ENCODE data around the gene SAT1. TPM values are rescaled to one million over a fixed set of nuclear protein-coding genes. Genes with fewer than 3 reads are reported as not detected.
"Not testable (repeated sequence)": the region's sequence is repeated elsewhere in the genome, so short reads cannot be mapped to it uniquely, and the experiment has no call there.

SAT1 gene
- total RNA-seq, 2 experiments from 2014 or later, result 205 to 218 TPM

DNA sequence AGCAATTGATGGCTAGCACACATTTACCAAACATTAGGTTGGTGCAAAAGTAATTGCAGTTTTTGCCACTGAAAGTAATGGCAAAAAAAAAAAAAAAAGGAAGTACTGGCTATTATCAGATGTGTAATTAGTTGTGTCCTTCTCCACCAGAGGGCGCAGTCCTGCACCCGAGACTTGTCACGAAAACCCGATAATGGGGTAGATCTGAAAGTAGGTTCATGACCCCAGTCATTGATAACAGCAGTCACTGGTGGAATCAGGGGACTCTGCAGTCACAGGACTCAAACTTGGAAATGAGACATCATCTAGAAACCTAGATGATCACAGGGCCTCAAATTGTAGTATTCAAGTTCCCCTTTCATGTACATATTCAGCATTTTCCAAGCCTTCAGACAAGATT lies 26.8 kb upstream of the SAT1 start:
- Mint-ChIP-seq H3K9me3 (no peaks in the 10 kb centered on the region), H3K27ac (no peak overlapping the region), H3K36me3 (ENCODE audit: low read depth) (no peaks in the 10 kb centered on the region), H3K4me3 (no peak overlapping the region), H3K4me1 (peaks cover 8% of the 10 kb centered on the region), H3K27me3 (no peaks in the 10 kb centered on the region)
- CTCF ChIA-PET, result interaction anchor here (1.1 to 2.1 kb wide), 2 partner anchors 13 to 146 kb away, joined by 4 to 19 read pairs; partner anchors contain the start of gene ACOT9
- peak; percentile 72 for DNase-seq
- POLR2A ChIA-PET, result interaction anchor here (1.1 kb wide), 1 partner anchor 28 kb away, joined by 4 read pairs; no protein-coding TSS in a partner anchor

DNA sequence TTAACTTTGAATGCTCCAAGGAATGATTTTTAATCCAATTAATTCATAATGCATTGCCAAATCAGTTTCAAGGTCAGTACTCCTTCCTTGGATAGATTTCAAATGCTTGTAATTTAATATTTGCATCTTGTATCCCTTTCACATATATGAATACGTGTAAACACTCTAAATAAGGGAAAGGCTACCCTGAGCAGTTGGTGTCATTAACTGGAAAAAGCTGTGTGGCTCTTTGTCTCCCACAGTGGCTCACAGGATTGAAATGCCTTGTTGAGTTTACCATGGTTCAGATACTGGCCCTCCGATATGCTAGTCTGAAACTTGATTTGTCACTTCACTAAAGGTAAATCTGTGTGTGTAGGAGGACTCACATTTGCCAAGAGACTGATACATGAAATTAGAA lies 23.2 kb upstream of the SAT1 start:
- H3K27ac Mint-ChIP-seq, result no peak overlapping the region
- H3K27me3 Mint-ChIP-seq, result no peaks in the 10 kb centered on the region
- peaks cover 8% of the 10 kb centered on the region for H3K4me1 Mint-ChIP-seq
- H3K36me3 Mint-ChIP-seq (ENCODE audit: low read depth), result no peaks in the 10 kb centered on the region
- CTCF ChIA-PET, result no interaction called here
- no peaks in the 10 kb centered on the region for H3K9me3 Mint-ChIP-seq
- no peak overlapping the region for H3K4me3 Mint-ChIP-seq
- POLR2A ChIA-PET, result no interaction called here
- DNase-seq, result no peak

DNA sequence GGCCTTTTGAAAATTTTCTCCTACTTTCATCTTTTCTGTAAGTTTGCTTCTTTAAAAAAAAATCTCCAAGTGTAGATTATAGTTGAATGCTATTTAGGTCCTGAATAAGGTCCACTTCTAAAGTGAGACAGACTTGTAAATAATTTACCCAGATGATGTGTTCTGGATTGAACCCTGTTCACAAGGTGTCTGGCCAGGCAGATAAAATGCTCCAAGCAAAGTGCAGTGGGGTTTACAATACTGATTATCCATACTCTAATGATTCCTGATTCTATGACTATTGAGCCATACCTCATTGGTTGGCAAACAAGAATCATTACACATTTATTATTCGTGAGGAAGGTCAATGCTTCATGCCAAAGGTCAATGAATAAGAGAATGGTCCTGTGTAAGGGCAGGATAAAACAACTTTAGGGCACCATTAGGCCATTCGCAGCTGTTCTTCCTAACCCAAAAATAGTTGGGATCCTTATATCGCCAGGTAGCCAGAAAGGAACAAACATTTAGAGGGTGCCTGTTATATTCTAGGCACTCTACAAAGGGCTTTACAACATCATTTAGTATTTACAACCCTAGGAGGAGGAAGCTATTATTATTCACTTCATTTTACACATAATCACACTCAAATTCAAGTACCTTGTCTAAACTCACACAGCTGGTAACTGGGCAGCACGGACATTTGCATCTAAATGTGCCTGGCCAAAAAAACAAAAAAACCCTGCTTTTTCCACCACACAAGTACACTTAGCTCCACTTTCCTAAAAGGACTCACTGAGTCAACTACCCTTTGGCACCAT lies 18.6 kb upstream of the SAT1 start:
- Mint-ChIP-seq H3K27me3 (no peaks in the 10 kb centered on the region), H3K27ac (no peak overlapping the region), H3K4me3 (no peak overlapping the region), H3K36me3 (ENCODE audit: low read depth) (no peaks in the 10 kb centered on the region), H3K9me3 (no peaks in the 10 kb centered on the region), H3K4me1 (no peaks in the 10 kb centered on the region)
- ChIA-PET POLR2A (no interaction called here), CTCF (no interaction called here)
- DNase-seq, result no peak

DNA sequence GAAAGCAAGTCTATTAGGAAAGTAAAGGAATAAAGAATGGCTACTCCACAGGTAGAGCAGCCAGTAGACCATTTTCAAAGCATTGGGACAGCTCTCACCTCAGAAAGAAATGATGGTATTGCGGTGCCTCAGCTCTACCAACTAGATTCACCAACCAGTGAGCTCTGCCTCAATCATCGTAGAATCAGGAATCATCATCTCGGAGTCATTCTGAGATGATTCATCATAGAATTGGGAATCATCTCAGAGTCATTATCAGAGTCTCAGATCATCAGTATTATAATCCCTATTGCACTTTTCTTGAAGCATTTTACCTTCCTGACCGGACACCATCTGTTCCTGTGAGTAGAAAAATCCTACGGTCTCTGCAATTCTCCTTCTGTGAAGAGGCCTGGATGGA lies 17.5 kb upstream of the SAT1 start:
- Mint-ChIP-seq H3K4me3 (no peak overlapping the region), H3K27me3 (no peaks in the 10 kb centered on the region), H3K36me3 (ENCODE audit: low read depth) (no peaks in the 10 kb centered on the region), H3K9me3 (no peaks in the 10 kb centered on the region), H3K27ac (no peak overlapping the region), H3K4me1 (no peaks in the 10 kb centered on the region)
- ChIA-PET POLR2A (interaction anchor here (1.7 kb wide), 1 partner anchor 18 kb away, joined by 7 read pairs; the partner anchor contains the start of gene SAT1), CTCF (no interaction called here)
- no peak for DNase-seq

DNA sequence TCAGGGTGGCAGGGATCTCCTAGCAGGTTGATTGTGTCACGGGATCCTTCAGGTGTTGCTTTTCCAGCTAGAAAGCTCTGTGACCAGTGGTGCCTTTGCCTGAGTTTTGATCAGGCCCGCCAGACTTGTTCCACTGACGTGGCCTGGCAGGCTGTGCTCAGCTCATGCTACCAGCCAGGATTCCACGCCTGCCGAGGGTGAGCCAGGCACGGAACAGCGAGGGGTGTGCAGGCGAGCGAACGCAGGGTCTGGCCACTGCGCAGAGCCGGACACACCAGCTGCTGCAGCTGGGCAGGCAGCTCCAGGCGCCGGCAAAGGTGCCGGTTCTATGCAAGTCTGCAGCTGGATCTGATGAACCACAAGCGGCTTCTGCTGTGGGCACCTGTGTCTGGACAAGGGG lies 17.1 kb upstream of the SAT1 start:
- Mint-ChIP-seq H3K27me3 (no peaks in the 10 kb centered on the region), H3K9me3 (no peaks in the 10 kb centered on the region), H3K27ac (no peak overlapping the region), H3K4me1 (no peaks in the 10 kb centered on the region), H3K4me3 (no peak overlapping the region), H3K36me3 (ENCODE audit: low read depth) (no peaks in the 10 kb centered on the region)
- no peak for DNase-seq
- ChIA-PET POLR2A (interaction anchor here (1.7 kb wide), 1 partner anchor 17 kb away, joined by 7 read pairs; the partner anchor contains the start of gene SAT1), CTCF (interaction anchor here (1.1 to 2.7 kb wide), 3 partner anchors 9 to 136 kb away, joined by 5 to 6 read pairs (median 6); partner anchors contain the start of gene SAT1)

DNA sequence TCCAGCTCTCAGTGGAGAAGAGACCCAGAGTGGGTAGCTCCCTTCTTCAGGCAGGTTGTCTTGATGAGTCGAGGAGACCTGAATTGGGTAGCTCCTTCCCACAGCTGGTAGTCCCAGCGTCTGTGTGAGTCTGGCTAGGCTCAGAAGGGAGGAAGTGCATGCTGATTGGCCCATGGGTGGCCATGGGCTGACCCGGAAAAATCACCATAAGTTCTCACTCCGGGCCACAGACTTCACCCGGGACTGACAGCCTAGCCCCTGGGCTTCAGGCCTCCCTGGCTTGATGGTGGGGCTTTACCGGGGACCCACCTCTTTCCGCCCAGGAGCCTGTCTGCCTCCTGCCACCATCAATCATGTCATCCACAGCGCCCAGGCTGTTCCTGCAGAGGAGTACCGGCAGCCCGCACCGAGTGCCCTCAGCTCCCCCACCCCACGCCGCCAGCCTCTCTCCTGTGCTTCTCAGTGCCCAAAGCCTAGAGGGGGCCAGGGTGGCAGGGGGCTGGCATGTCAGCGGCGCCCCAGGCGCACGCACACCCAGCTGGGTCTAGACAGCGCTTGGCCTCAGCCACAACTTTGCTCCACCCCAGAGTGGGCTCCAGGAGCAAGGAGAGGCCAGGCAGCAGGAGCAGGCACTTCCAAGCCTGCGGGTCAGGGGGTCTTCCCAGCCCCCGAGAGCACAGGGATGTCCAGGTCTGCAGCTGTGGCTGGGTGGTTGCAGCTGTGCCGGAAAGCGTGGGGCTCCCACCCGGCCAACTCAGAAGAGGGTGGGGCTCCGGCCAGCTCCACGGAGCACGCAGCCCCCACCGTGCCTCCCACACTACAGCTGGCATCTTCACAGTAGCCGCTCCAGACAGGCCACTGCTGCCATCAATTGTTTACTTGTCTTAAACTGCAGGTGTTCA lies 16.1 kb upstream of the SAT1 start:
- CTCF ChIA-PET, result interaction anchor here (1.1 to 2.7 kb wide), 3 partner anchors 10 to 135 kb away, joined by 5 to 6 read pairs (median 6); partner anchors contain the start of gene SAT1
- H3K27ac Mint-ChIP-seq, result no peak overlapping the region
- no peaks in the 10 kb centered on the region for H3K36me3 Mint-ChIP-seq (ENCODE audit: low read depth)
- POLR2A ChIA-PET, result interaction anchor here (0.8 to 1.7 kb wide), 3 partner anchors 15 to 16 kb away, joined by 4 to 7 read pairs (median 5); partner anchors contain the start of gene SAT1
- H3K4me3 Mint-ChIP-seq, result peak overlapping the region; percentile 49
- no peaks in the 10 kb centered on the region for H3K27me3 Mint-ChIP-seq
- no peaks in the 10 kb centered on the region for H3K4me1 Mint-ChIP-seq
- no peak for DNase-seq
- no peaks in the 10 kb centered on the region for H3K9me3 Mint-ChIP-seq

DNA sequence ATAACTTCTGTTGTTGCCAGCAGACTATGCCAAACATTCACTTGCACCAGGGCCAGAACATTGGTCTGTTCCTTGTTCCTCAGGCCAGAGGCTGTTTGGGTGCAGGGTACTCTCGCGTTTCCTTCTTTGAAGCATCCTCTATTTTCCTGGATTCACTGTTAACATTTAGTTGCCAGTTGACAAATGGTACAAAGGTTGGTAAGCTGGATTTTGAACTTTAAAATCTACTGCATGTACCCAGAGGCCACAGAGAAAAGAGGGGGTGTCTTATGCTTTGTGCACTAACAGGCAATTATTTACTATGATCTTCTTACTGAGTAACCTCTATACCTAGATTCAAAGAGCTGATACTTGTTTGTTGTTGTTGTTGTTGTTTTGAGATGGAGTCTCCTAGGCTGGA lies 12.8 kb upstream of the SAT1 start:
- no peaks in the 10 kb centered on the region for H3K9me3 Mint-ChIP-seq
- H3K36me3 Mint-ChIP-seq (ENCODE audit: low read depth), result peaks cover 4% of the 10 kb centered on the region
- ChIA-PET CTCF (interaction anchor here (0.8 to 1.5 kb wide), 2 partner anchors 13 to 127 kb away, joined by 3 to 5 read pairs; partner anchors contain the start of gene SAT1), POLR2A (interaction anchor here (0.6 kb wide), 1 partner anchor 17 kb away, joined by 6 read pairs; no protein-coding TSS in a partner anchor)
- no peak overlapping the region for H3K27ac Mint-ChIP-seq
- no peak for DNase-seq
- no peak overlapping the region for H3K4me3 Mint-ChIP-seq
- H3K4me1 Mint-ChIP-seq, result peaks cover 18% of the 10 kb centered on the region
- H3K27me3 Mint-ChIP-seq, result no peaks in the 10 kb centered on the region

DNA sequence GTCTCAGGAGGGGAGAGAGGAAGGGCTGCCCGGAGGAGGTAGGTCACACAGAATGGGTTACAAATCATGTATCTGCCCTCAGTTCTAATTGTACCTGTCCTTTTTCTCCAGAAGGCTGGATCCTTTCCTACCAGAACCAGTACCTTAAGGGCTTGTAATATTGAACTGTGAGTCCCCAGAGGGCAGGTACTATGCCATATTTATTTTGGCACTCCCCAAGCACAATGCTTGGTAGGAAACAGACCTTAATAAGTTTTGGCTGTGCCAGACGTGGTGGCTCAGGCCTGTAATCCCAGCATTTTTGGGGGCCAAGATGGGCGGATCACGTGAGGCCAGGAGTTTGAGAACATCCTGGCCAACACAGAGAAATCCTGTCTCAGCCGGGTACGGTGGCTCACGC lies 11.9 kb upstream of the SAT1 start:
- not testable (repeated sequence) for H3K4me3 Mint-ChIP-seq; H3K36me3 Mint-ChIP-seq (ENCODE audit: low read depth); H3K9me3 Mint-ChIP-seq; H3K27me3 Mint-ChIP-seq; DNase-seq; H3K27ac Mint-ChIP-seq
- H3K4me1 Mint-ChIP-seq, result peaks cover 18% of the 10 kb centered on the region
- CTCF ChIA-PET, result interaction anchor here (0.6 to 1.5 kb wide), 3 partner anchors 12 to 126 kb away, joined by 3 to 5 read pairs (median 3); partner anchors contain the start of gene SAT1
- POLR2A ChIA-PET, result interaction anchor here (2.9 kb wide), 1 partner anchor 12 kb away, joined by 37 read pairs; the partner anchor contains the start of gene SAT1

DNA sequence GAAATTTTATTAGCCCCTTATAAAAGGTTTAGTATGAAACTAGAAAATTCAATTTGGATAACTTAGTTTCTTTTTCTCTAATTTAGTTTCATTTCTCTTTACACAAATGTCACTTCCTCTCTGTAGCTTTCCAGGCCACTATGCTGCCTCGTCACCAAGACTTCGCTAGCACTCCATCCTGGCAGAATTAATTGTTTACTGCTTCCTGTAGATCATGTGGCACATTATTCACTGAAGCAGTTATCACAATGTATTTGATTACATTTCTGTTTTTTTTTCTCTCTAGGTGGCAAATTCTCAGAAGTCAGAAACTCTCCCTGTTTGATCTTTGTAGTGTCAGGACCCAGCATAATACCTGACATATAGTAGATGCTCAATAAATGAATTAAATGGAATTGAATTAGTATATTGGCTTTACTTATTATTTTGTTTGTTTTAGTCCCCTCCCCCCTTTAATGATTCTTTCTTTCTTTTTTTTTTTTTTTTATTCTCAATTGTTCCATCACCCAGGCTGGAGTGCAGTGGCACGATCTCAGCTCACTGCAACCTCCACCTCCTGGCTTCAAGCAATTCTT lies 9.3 kb upstream of the SAT1 start:
- Mint-ChIP-seq H3K4me3 (peak overlapping the region; percentile 49), H3K27ac (peak overlapping the region; percentile 97), H3K36me3 (ENCODE audit: low read depth) (peaks cover 4% of the 10 kb centered on the region), H3K4me1 (peaks cover 18% of the 10 kb centered on the region), H3K27me3 (no peaks in the 10 kb centered on the region), H3K9me3 (no peaks in the 10 kb centered on the region)
- ChIA-PET CTCF (interaction anchor here (0.6 to 1.5 kb wide), 3 partner anchors 9 to 27 kb away, joined by 3 to 12 read pairs (median 3); partner anchors contain the start of gene SAT1), POLR2A (interaction anchor here (0.9 to 2.9 kb wide), 7 partner anchors 8 to 252 kb away, joined by 3 to 37 read pairs (median 4); partner anchors contain the start of genes ACOT9 and SAT1)
- peak; percentile 63 for DNase-seq

DNA sequence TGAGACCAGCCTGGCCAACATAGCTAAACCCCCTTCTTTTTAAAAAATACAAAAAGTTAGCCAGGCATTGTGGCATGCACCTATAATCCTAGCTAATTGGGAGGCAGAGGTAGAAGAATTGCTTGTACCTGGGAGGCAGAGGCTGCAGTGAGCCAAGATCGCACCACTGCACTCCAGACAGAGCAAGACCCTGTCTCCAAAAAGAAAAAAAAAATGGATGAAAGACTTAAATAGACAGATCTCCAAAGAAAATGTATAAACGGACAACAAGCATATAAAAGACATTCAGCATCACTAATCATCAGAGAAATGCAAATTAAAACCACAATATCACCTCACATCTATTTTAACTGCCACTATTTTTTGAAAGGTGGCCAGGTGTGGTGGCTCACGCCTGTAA lies 6.6 kb upstream of the SAT1 start:
- H3K36me3 Mint-ChIP-seq (ENCODE audit: low read depth), result peaks cover 4% of the 10 kb centered on the region
- H3K4me3 Mint-ChIP-seq, result no peak overlapping the region
- DNase-seq, result no peak
- no peaks in the 10 kb centered on the region for H3K27me3 Mint-ChIP-seq
- CTCF ChIA-PET, result no interaction called here
- H3K9me3 Mint-ChIP-seq, result no peaks in the 10 kb centered on the region
- H3K4me1 Mint-ChIP-seq, result peaks cover 21% of the 10 kb centered on the region
- H3K27ac Mint-ChIP-seq, result no peak overlapping the region
- POLR2A ChIA-PET, result no interaction called here

DNA sequence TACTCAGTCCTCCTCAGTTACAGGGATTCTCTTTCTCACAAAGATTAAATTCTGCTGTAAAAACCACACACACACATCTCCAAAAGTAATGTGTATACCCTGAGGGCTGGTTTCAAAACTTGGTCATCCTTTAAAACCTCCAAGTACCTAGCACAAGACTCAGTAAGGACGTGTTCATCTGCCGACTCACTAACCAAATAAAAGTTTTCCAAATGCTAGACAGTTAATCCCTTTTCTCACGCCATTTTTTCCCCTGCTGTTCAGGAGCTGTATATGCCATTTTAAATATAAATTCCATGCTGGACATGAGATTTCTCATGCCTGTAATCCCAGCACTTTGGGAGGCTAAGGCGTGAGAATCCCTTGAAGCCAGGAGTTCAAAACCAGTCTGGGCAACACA lies 3.9 kb upstream of the SAT1 start:
- Mint-ChIP-seq H3K4me1 (peaks cover 19% of the 10 kb centered on the region), H3K27ac (no peak overlapping the region), H3K9me3 (no peaks in the 10 kb centered on the region), H3K27me3 (no peaks in the 10 kb centered on the region), H3K36me3 (ENCODE audit: low read depth) (peaks cover 6% of the 10 kb centered on the region), H3K4me3 (no peak overlapping the region)
- POLR2A ChIA-PET, result no interaction called here
- CTCF ChIA-PET, result interaction anchor here (0.7 kb wide), 1 partner anchor 275 kb away, joined by 3 read pairs; no protein-coding TSS in a partner anchor
- DNase-seq, result no peak

DNA sequence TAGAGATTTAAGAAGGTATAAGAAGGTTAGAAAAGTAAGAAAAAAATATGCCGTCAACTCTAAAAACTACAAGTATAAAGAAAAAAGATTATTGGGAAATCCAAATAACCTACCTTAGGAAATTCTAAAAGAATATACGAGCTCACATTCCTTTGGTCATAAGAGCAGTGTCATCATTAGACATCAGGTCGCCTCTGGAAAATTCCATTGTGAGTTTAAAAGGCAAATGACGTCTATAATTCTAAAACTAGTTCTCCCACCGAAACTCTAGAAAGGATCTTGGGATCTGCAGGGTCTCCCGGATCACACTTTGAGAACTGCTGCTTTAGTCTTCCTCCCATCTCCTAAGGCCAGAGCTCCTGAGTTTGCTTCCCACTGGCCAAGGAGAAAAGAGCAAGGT lies 518 bp upstream of the SAT1 start:
- Mint-ChIP-seq H3K36me3 (ENCODE audit: low read depth) (peaks cover 25% of the 10 kb centered on the region), H3K4me1 (peaks cover 33% of the 10 kb centered on the region), H3K27ac (peak overlapping the region; percentile 97), H3K9me3 (no peaks in the 10 kb centered on the region), H3K27me3 (no peaks in the 10 kb centered on the region), H3K4me3 (peak overlapping the region; percentile 90)
- POLR2A ChIA-PET, result interaction anchor here (0.6 to 4.1 kb wide), 29 partner anchors 8 to 1809 kb away, joined by 3 to 44 read pairs (median 5); partner anchors contain the start of genes ACOT9, APOO, CXorf58 and EIF2S3
- CTCF ChIA-PET, result interaction anchor here (0.6 to 5.6 kb wide), 14 partner anchors 10 to 315 kb away, joined by 3 to 80 read pairs (median 5); partner anchors contain the start of genes ACOT9, APOO, CXorf58 and EIF2S3
- DNase-seq, result no peak
